ENCODE measurements around the gene LCN15.
"Not testable (repeated sequence)": the region's sequence is repeated elsewhere in the genome, so short reads cannot be mapped to it uniquely, and the experiment has no call there.

LCN15 gene

GRCh38 chr9:136722093-136722968 lies 42.0 kb downstream of the LCN15 start:
- DNase-seq (ENCODE audit: low spot score): no peak

GRCh38 chr9:136721339-136722092 lies 42.8 kb downstream of the LCN15 start:
- DNase-seq (ENCODE audit: low spot score): no peak

- no peak for DNase-seq (ENCODE audit: low spot score)
Measured at GRCh38 chr9:136720898-136721338, 43.4 kb downstream of the LCN15 start.

GRCh38 chr9:136720251-136720897 lies 43.9 kb downstream of the LCN15 start:
- DNase-seq (ENCODE audit: low spot score): no peak

- no peak for DNase-seq (ENCODE audit: low spot score)
Measured at GRCh38 chr9:136719195-136719880, 45.0 kb downstream of the LCN15 start.

- no peak for DNase-seq (ENCODE audit: low spot score)
Measured at GRCh38 chr9:136718345-136719194, 45.7 kb downstream of the LCN15 start.

GRCh38 chr9:136717399-136717798 lies 46.9 kb downstream of the LCN15 start:
- DNase-seq (ENCODE audit: low spot score): no peak

- DNase-seq (ENCODE audit: low spot score): no peak
Measured at GRCh38 chr9:136714893-136715274, 49.4 kb downstream of the LCN15 start.

GRCh38 chr9:136714096-136714892 lies 50.0 kb downstream of the LCN15 start:
- no peak for DNase-seq (ENCODE audit: low spot score)

- no peak for DNase-seq (ENCODE audit: low spot score)
Measured at GRCh38 chr9:136713550-136713949, 50.8 kb downstream of the LCN15 start.

GRCh38 chr9:136712690-136713544 lies 51.4 kb downstream of the LCN15 start:
- DNase-seq (ENCODE audit: low spot score): no peak

GRCh38 chr9:136711751-136712689 lies 52.3 kb downstream of the LCN15 start, which contains the start of gene DIPK1B:
Gene DIPK1B (plus strand): TSS chr9:136712572. CDS start chr9:136712666, 94 bp downstream.
- DNase-seq (ENCODE audit: low spot score): no peak

GRCh38 chr9:136711219-136711648 lies 53.1 kb downstream of the LCN15 start:
- not testable (repeated sequence) for DNase-seq (ENCODE audit: low spot score)

- DNase-seq (ENCODE audit: low spot score): no peak
Measured at GRCh38 chr9:136710543-136710942, 53.8 kb downstream of the LCN15 start.

Measured in Ammon's horn (tissue), 1 donor.